Activated CD4-positive, alpha-beta T cell treated with anti-CD3 and anti-CD28 coated beads, Interleukin-2, Interleukin-6, amounts not matched to agents 100 ng/mL and 50 ng/mL, durations not matched to agents 16 hours and 8 hours (primary cell): ENCODE data around the gene AFMID.

ENCODE experiments used
- DNase-seq: peaks from one replicate; pipeline ENCODE4 v3.0.0-alpha.2; 2020

The AFMID gene

GRCh38 chr17:78256707-78257591 is 69.8 kb downstream of the AFMID start:
- no peak for DNase-seq
